NCI-H510A treated with DMSO at 0.1 percent for 48 hours (cell line): ENCODE results near the gene SLC27A4.

Experiments
- DNase-seq: peaks from one replicate; lab custom pipeline; 2025; lab: John Stamatoyannopoulos, UW

Gene SLC27A4

DNA sequence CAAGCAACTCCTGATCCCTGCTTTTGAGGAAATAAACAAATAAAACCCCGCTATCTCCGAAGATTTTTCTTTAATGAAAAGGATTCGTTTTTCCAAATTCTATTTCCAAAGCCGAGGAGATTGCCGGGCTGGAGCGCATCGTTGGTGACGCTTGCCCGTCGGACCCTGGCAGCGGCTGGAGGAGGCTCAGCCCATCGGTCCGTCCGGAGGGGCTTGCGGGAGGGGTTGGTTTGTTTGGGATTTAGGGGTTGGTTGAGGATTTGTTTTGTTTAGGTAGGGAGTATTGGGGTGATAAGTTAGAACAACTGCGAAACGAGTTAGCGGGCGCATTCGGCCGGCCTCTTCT, 51.6 kb downstream of the SLC27A4 start:
- no peak for DNase-seq

DNA sequence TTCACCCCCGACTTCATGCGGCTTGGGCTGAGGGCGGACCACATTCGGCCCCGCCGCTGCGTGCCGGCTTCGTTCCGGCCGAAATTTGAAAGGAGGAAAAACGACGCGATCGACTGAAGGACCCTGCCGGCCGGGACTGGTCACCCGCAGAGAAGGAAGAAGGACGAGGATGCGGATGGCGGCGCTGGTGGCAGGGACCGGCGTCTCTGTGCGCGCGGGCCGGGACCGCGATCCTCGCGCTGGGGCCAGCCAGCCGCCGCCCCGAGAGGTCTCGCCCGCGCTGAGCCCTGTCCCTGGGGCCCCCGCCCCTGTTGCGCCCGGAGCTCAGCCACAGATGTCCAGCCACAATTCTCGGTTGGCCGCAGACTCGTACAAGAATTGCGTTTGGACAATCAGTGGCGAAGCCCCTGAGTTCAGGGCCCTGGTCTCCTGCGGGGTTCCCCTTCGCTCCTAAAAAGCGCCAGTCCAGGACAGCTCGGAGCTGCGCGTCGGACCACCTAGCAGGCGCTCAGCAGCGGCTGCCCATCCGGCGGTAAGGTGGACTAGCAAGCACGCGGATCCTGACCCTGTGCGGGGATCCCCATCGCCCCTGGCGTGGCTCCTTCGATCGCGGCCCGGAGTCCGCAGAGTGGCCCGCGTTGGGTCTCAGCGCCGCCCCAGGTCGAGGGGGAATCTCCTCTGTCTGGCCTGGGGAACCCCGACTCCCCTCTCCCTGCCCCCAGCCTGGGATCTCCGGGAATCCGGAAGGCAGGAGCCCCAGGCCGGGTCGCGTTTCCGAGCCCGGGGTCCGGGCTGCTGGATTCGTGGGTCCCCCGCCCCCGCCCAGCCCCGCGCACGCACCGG, 52.2 kb downstream of the SLC27A4 start:
- DNase-seq, result no peak

DNA sequence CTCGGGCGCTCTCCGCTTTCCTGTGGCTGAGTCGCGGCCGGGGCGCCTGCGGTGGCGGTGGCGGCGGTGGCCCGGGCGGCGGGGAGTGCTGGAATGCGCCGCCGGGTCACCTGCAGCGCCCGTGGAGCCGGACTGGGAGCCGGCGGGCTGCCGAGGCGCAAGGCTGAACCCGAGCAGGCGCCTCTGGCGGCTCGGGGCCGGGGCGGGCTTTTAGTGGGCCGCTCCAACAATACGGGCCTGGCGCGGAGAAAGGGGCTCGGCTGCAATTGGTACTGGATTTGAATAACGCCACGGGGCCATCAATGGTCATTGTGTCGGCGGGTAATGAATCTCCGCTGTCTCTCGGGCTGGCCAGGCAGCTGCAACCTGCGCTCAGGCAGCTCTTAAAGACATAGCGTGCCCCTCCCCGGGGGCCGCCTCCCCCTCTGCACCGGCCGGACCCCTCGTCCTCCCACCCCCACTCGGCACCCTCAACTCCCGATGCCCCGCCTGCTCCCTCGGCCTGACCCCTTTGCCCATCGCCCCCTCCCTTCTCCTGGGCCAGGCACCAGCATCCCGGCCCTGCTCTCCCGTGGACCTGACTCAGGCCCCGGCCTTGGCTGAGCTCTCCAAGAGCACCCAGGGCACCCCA, 52.9 kb downstream of the SLC27A4 start:
- no peak for DNase-seq

DNA sequence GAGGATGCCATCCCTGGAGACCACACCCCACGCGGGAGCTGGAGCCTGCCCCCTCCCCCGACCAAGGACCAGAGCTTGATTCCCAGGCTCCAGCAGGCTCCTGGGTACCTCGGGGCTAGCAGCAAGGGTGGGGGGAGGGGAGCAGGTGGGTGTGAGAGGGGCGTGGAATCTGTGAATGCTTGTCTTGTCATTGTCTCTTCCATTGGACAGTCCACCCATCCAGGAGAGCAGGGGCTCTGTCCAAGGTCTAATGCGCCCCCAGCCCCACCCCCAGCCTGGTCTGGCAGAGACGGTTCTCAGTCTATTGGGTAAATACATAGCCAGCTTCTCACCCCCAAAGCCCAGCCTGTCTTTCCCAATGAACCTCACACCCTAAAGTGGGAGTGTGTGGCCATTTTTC, 53.6 kb downstream of the SLC27A4 start:
- DNase-seq, result no peak

DNA sequence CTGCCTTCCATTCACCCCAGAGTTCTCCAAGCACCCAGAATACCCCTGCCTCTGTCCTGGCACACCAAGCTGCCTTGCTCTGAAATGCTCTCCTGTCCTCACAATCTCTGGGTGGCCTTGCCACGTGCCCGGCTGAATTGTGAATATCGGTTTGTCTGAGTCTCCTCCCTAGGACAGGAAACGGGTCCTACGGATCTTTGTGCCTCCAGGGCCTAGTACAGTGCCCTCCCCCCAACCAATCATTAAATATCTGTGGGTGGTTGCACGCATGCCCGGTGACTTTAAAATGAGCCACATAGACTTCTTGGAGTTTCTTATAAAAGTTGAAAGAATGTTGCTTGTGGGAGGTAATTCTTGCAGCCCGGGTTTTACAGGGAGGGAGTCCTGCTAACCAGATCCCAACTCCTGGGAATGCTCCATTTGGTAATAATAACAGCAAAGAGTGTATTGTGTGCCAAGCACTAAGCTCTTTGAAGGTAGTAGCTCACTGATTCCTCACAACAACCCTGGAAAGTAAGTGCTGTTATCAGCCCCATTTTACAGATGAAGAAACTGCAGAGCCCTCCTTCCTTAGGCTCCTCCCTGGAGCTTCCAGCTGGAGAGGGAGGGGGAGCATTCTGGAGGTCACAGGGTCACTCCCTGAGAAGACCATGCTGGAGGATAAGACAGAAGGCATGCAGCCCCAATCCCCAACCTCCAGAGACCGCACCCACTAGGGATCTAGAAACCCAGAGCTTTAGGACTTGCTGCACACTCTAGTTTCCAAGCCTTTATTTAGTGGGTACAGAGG, 54.2 kb downstream of the SLC27A4 start:
- no peak for DNase-seq

DNA sequence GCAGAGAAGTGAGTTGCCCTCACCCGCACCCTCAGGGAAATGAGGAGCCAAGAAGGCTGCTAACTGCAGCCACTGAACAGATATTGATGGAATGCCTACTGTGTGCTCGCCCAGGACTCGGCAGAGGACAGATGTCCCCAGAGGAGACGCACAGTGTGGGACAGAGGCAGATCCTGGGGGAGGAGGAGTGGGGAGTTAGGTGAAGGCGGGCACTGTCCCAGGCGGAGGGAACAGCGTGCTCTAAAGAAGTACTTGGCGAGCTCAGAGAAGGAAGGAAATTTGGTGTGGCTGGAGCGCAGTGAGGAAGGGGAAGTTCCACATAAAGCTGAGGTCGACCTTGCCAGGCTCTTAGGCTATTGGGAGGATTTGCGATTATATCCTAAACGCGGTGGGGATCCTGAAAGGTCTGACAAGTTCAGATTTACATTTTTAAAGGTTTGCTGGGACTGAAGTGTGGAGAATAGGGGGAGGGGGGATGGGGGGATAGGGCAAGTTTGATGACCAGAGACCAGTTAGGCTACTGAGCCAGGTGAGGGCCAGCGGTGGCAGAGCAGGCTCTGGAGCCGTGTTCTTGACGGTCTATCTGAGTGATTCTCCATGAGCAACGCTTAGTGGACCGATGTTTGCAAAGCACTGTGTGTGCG, 56.8 kb downstream of the SLC27A4 start:
- DNase-seq, result no peak

DNA sequence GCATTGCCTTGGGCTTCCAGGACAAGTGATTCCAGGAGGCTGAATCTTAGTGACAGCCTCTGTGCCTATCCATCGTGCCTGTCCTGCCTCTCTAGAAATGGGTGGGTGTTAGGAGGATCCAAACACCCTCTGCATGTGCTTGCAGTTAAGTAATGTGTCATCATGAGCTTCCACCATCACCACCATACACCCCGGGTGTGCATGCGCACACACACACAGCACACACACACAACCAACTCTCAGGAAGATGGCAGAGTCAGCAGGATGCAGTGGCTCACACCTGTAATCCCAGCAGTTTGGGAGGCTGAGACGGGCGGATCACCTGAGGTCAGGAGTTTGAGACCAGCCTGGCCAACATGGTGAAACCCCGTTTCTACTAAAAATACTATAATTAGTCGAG, 57.5 kb downstream of the SLC27A4 start:
- DNase-seq, result no peak

DNA sequence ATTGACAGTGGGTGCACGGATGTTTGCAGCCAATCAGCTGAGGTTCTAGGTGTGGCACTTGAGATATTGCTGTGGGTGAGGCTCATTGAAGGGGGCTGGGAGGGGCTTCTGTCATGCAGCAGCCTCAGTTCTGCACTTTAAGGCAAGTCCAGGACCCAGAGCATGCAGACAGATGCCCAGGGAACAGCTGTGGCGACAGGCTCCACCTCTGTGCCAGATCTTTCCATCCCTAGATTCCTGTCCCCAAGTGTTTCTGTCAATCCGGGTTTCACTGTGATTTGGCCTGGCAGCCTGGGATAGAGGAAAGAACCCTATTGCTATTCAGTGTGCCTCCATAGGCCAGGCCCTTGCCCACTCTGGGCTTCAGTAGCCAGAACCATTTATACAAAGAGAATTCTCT, 59.5 kb downstream of the SLC27A4 start:
- no peak for DNase-seq

DNA sequence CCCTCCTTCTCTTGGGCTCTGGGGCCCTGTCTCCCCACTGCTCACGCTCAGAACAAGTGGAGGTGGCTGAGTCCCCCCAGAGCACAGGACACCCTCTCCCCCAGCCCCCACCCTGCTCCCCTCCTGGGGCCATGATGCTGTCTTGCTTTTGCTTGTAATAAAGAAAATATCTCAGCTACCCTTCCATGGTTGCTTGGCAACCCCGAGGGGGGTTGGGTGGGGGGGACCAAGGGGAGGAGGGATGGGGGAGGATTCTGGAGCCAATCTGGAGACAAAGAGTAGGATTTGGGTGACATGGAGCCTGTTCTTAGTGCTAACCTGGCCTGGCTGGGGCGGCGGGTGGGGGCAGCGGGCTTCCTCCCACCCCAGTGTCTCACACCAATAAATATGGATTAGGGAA, 64.2 kb downstream of the SLC27A4 start:
- no peak for DNase-seq

DNA sequence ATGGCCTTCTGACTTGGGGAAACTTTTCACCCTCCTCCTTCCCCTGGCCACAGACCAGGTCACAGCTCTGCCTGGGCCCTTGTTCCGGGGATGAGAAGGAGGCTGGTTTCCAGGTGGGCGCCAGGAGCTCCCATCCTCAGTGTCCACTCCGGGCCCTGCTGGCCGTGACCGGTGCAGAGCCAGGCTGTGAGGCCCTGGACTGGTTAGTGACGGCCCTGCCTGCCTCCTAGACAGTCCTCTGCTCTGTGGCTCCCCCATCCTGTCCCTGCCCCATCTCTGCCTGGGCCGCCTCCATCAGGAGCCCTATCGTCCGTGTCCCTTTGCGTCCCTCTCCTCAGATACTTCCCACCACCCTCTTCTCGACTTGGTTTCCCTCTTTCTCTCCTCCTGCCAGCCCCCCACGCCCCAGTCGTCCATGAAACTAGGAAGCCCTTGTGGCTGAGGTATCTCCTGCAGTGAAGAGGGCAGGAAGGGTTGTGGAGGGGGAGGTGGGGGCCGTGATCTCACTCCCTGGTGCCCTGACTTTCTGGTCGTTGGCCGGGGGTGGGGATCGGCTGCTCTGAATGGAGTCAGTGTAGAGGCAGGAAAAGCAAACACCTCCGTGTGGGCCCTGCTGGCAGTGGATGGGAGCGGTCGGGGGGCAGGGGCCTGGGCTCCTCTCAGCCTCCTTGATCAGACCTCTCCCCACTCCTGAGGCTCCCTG, 64.9 kb downstream of the SLC27A4 start:
- no peak for DNase-seq

DNA sequence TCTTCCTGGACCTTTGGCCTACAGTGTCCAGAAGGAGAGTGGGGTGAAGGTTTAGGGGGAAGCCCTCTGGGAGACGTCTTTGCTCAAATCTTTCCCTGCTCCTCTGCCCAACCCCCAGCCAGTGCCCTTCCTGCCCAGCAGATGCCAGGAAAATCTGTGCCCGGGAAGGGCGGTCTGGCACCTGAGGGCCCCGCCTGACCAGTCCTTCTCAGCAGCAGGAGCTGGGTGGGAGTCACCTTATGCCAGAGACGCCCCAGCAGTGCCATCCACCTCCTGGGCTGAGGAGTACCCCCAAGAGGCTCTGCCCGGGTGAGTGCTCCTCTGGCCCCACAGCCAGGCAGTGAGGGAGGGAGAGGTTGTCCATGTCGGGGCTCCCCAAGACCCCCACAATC, 65.4 kb downstream of the SLC27A4 start:
- no peak for DNase-seq

DNA sequence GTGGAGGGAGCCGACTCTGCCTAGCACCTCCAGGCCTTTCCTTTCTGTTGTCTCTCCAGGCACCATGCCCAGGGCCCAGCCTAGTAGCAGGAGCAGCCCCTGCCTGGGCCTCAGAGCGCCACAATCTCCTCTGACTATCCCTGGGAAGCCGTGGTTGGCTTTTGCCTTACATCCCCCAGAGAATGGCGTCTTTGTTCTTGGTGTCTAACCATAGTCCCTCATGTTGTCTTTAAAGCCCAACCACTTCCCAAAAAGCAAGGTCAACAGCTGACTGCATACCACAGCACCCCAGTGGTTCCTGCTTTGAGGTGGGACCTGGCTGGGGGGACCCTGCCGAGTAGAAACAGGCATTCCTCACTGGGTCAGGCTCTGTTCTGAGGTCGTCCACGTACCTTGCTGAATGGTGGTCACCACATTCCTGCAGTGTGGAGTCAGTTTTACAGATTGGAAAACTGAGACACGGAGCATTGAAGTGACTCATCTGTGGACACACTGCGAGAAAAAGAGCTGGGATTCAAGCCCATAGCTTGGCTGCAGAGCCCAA, 66.6 kb downstream of the SLC27A4 start:
- no peak for DNase-seq

DNA sequence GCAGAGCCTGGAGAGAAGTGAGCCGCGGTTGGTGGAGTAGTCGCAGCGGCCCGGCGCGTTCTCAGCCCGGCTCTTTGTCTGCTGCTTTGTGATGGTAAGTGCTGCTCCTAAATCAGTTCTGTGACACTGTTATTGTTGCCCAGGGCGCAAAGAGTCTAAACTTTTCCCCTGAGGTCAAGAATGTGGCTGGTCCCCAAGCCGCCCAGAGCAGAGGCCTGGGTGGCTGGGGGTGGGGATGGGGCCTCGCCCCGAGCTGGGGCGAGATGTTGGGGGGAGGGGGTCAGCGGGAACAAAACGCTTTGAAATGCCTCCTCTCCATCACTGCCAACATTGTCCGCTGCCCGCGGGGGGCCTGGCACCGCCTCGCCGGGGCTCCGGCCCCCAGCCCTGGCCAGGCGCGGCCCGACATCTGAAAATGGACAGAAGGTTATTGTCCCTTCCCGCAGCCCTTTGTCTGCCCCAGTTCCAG, 68.7 kb downstream of the SLC27A4 start:
- DNase-seq, result no peak

DNA sequence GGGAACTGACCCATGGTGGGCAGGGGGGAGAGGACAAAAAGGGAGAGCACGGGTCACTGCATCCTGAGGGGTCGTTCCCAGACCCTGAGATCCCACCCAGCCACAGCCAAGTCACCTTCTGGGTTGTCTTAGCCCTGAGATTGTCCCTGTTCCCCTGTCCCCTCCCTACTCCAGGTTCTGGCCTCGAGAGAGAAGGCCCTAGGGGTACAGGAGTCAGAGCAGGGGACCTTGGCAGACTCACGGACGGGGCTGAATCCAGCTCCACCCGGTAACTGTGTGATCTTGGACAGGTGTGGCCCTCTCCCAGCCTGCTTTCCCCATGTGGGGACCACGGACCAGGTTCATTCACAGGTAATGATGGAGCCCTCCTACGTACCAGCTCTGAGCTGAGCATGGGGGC, 69.1 kb downstream of the SLC27A4 start:
- DNase-seq, result no peak

DNA sequence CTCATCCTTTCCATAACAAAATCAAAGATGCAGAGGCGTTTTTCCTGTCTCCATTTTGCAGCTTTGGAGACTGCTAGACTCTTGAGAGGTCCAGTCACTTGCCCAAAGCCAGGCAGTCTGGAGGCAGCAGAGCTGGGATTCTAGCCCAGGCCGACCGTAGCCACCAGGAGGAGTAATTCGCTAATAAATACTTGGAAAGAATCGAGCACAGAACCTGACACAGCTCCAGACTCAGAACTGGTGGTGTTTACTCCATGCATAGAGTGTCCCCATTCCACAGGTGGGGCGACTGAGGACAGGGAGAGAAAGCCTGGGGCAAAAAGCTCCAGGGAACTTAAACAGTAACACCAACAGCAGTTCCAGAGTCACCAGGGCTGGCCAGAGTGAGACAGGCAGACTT, 69.7 kb downstream of the SLC27A4 start:
- no peak for DNase-seq
